OCI-LY1 (cell line): ENCODE results near the gene BCAR3.

Experiments used
- CTCF ChIP-seq: fragments of 200-600 bp; sonication (generic), shearing (Covaris generic); IDR thresholded peaks from 2 replicates; pipeline ENCODE4 v1.5.1; 2017; ENCODE audit warnings: mild to moderate bottlenecking, antibody characterized with exemption, low read length, moderate library complexity, mixed read lengths
- EZH2 ChIP-seq: fragments of 200-600 bp; sonication (generic), shearing (Covaris generic); IDR thresholded peaks from 2 replicates; pipeline ENCODE4 v1.8.0; 2017; ENCODE audit warnings: borderline replicate concordance, mixed run types, mild to moderate bottlenecking, antibody characterized with exemption, low read length, moderate library complexity, mixed read lengths

- TF ChIP-seq CTCF (no peak), EZH2 (no peak)
Measured at GRCh38 chr1:93609536-93609935, 72.1 kb downstream of the BCAR3 start.
